22Rv1 (cell line): ENCODE data around the gene ZNF30.

Experiments
- CTCF ChIP-seq: fragments of 450-650 bp; IDR thresholded peaks from 2 replicates; pipeline ENCODE4 v1.5.1; 2017; ENCODE audit warnings: mild to moderate bottlenecking
- ZFX ChIP-seq: fragments of 450-650 bp; IDR thresholded peaks from 2 replicates; pipeline ENCODE4 v1.6.1; 2017; ENCODE audit warnings: antibody characterized with exemption, borderline replicate concordance

GRCh38 chr19:34880034-34880433 lies 46.7 kb upstream of the ZNF30 start:
- TF ChIP-seq CTCF (no peak), ZFX (no peak)
